GM18519 (cell line): Measurements from ENCODE around the gene ESAM.

Experiments
- ATAC-seq: cut with Tn5 transposase; IDR thresholded peaks from one replicate; pipeline ENCODE4 v1.9.1; 2021; ENCODE audit warnings: mild to moderate bottlenecking, moderate library complexity; ENCODE audit not compliant: unreplicated experiment, low FRiP score

ESAM gene

DNA sequence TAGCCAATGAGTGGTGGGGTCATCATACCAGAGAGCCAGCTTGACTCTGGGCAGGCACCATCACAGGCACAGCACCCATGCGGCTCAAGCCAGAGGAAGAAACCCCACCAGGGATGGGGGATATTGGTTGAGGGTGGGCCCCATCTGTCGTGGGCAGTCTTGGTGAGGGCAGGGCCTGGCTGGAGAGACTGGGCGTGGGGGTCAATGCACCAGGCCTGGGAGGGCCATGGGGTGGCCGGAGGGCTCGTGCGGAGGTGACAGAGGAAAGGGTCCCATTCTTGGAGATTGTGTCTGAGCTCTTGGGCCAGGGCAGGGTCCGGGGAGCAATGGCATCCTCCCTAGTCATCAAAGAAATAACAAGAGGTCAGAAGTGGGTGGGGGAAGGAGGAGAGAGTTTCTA is 8.5 kb downstream of the ESAM start:
- no peak for ATAC-seq

- no peak for ATAC-seq
Measured at GRCh38 chr11:124753205-124753604, 8.9 kb downstream of the ESAM start.

DNA sequence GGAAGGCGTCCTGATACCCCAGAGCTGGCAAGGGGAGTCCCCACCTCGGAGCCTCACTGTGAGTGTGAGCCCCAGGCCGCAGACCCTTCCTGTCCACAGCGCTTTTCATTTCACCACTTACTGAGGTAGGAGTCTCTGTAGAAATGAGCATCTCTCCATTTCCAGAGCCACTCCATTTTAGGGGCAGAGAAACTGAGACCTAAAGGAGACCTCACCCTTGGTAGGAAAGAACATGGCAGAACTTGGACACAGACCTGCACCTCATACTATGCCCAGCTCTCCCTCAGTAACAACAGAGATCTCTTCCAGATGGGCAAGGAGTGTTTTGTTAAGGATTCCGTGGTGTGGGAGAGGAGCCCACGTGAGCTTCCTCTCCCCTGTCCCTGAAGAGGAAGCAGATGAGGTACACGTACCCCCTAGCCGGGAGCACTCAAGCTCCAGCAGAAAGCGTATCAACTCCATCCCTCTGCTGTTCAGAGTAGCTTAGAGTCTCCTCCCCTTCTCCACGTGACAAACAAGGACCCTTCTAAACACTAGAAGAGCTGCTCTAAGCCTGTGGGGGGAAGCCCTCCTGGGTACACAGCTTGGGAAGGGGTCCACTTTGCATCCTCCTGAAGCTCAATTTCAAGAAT is 9.5 kb downstream of the ESAM start:
- ATAC-seq: no peak

- ATAC-seq: no peak
Measured at GRCh38 chr11:124751741-124752470, 10.2 kb downstream of the ESAM start, which contains the start of gene VSIG2. Gene VSIG2, minus strand, starts transcription at chr11:124752255. Its CDS starts 118 bp downstream, at chr11:124752137.

- no peak for ATAC-seq
Measured at GRCh38 chr11:124751391-124751740, 10.7 kb downstream of the ESAM start.

DNA sequence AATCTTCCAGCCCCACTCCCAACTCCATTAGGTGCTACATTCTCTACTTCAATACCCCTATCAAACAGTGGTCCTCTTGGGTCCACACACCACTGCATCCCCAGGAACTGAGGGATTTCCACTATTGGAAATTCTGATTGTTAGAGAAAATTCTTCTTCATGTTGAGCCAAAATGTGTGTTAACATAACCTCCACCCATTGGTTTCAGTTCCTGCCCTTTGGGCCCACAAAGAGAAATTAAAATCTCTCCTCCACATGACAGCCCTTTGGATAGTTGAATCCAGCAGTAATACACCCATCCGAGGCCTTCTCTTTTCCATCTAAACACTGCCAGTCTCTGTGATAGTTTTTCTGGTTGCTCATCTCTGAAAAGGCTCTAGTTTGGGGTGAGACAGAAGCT is 12.2 kb downstream of the ESAM start:
- no peak for ATAC-seq

DNA sequence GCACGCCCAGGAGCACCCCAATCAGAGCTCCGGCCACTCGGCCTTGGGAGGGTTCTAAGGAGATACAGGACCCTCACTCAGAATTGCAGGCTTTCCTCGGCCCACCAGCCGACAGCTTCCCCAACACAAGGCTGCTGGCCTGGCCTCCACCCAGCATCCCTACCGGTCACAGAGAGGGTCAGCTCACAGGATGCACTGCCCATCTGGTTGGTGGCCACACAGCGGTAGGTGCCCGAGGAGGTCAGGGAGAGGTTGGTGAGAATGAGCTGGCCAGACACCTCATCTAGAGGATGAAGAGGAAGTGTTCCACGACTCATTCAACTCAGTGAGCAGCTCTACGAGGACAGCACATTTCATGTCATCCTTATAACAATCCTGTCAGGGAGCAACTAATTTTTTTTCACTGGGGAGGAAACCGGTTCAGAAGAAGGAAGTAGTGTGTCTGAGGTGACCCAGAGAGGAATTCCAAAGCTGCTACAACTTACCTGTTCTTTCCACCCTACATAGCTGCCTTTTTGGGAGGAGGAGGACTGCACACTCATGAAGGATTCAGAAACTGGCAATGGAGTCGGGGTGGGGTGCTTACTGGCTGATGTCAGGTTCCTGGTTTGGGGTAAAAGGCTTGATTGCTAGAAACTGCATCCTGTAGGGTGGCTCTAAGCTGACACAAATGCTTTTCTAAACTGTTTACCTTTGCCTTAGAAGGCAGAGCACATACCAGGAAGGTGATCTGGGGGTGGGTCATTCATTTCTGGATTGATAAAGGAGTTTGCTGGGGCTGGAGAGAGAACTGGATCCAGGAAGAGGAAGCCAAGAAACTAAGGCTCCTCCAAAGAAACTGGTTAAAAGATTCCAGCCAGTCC is 13.4 kb downstream of the ESAM start:
- no peak for ATAC-seq

DNA sequence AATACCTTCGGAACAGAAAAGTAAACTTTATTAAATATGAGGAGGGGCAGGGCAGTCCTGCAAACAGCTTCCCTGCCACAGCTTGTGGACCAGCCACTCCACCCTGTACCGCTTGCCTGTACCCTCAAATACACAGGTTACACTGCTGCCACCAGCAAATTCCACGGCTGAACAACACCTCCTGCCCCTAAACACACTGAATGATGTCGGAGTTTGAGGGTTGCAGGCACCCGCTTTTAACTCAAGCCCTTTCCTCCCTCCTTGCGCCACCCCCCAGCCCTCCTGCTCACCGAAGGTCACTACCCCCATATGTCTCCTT is 14.0 kb downstream of the ESAM start:
- ATAC-seq: no peak

GRCh38 chr11:124747406-124748099 is 14.5 kb downstream of the ESAM start:
- no peak for ATAC-seq

DNA sequence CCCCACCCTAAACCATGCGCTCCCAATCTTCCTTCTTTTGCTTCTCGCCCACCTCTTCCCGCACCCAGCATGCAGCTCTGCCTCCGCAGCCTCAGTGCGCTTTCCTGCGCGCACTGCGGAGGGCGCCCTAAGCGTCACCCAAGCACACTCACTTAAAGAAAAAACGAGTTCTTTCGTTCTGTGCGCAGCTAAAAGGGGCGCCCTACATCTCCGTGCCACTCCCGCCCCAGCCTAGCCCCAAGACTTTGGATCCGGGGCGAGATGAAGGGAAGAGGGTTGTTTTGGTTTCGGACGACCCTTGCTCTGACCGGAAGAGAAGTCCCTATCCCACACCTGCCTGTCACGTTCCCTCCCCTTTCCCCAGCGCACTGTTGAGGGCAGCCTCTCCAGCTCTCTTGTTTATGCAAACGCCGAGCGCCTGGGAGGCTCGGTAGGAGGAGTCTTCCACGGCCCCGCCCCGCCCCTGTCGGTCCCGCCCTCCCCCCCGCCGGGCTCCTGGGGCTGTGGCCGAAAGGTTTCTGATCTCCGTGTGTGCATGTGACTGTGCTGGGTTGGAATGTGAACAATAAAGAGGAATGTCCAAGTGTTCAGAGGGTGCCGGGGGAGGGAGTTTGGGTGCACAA is 15.4 kb downstream of the ESAM start:
- ATAC-seq: peak; percentile 78

DNA sequence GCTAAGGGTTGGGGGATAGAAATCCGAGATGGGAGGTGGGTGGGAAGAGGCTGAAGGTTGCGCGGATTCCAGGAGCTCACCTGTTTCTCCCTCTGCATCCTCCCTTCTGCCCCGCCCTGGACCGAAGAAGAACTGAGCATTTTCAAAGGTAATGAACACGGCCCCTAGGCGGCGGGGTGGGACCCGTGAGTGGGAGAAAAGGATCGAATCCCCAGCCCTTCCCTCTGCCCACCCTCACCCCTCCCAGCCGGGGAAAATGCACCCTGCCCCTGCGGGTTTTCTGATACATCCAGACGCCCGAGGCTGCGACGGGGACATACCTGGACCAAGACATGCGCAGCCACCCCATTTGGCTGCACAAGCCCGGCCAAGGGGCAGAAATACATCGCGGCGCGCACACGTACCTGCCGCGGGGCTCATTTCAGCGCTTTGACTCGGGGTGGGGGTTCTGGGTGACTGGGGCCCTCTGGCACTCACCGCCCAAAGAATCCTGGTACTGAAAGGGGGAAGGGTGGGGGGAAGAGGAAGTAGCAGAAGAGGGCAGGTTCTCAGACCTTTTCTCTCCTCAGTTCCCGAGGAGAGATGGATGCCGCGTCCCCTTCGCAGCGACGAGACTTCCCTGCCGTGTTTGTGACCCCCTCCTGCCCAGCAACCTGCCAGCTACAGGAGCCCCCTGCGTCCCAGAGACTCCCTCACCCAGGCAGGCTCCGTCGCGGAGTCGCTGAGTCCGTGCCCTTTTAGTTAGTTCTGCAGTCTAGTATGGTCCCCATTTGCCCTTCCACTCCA is 16.1 kb downstream of the ESAM start:
- no peak for ATAC-seq

- no peak for ATAC-seq
Measured at GRCh38 chr11:124745270-124745834, 16.7 kb downstream of the ESAM start.

- no peak for ATAC-seq
Measured at GRCh38 chr11:124743050-124743449, 19.0 kb downstream of the ESAM start.

DNA sequence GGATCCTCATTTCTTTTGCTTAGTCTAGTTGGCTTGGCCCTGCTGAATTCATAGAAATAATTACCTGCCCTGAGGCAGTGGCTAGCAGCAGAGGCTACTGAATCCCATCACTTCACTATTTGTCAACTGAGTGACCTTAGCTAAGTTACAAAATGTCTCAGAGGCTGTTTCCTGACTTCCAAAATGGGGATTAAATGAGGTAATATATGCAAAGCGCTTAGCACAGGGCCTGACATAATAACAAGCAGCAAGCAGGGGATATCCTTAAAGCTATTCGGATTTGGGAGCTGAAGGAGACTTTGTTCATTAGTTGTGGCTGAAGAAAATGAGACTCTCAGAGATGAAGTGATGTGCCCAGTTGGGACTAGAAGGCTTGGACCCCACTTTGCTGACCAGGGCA is 19.5 kb downstream of the ESAM start:
- ATAC-seq: no peak

- ATAC-seq: peak; percentile 31
Measured at GRCh38 chr11:124740277-124740882, 21.7 kb downstream of the ESAM start.

DNA sequence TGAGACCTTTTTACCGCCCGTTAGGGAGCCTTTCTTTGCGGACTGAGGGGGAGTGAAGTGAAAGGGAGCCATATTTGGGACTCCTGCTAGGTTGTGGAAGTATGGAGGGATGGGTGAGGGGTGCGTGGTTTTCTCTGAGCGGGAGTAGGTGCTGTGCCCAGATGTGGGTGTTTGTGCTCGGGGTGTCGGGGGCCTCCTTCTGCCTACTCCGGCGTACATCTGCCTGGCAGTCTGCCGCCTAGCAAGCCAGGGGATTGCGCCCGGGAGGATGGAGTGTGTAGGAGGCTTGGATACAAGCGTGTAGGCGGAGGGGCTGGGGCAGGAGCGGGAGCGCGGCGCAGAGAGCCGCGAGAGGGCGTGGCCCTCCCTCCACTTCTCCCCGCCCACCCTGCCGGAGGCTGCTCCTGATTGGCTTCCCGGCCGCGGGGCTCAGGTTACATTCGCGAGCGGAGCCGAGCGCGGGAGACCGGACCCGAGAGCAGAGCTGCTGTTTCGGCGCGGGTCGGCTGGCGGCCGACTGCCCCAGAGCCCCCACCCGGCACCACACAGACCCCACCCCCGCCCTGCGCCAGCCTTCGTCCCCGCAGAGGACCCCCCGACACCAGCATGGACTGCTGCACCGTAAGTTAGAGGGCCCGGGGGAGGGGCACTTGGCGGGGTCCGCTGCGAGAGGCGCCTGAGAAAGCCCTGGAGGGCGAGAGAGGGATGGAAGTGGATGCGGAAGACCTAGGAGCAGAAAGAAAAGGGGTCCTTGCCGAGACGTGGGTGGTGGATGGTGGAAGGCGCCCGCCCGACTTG is 22.4 kb downstream of the ESAM start, which contains the start of gene NRGN:
TSS of gene NRGN (plus strand) at position 464 of the 798 bp plus-strand sequence. CDS start at position 607, 143 bp downstream.
- ATAC-seq: peak; percentile 94

DNA sequence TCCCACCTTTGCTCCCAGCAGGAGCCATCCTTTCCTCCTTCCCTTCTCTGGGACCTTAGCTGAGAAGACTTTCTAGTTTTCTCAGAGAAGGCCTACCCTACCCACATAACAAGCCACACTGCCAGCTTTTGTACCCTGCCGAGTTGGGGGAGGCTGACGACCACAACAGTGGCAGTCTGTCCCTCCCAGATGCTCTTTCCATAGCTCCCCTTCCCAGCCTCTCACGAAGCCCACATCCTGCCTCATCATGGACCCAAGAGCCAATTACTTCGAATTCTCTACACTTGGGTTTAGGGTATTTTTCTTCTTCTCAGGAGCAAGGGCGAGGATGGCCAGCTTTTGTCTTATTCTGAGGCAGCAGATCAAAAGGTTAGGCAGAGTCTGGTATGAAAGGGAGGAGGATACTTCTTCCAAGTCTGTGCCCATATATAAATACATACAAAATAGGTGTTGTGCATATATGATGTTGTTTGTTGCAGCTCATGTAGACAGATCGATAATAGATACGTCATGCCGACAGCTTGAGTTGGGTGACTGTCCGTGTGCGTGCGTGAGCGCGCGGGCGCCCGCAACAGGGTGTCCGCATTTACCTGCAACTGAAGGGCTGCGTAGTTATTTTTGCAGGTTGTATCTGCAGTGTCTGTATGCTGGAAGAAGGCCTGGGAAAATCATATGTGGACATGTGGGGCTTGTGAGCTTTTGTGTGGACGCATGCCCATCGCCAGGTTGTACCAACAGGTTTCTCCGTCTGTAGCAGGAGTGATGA is 23.2 kb downstream of the ESAM start:
- no peak for ATAC-seq
